GM12872 (cell line): ENCODE measurements around the gene HELZ2.

Source experiments
- CTCF ChIP-seq: IDR thresholded peaks from 3 replicates; pipeline ENCODE4 v1.5.1; 2011; ENCODE audit warnings: low read depth, mild to moderate bottlenecking, low read length, moderate library complexity; ENCODE audit not compliant: insufficient read depth

HELZ2 gene

GRCh38 chr20:63546956-63547724, 26.9 kb downstream of the HELZ2 start:
- TF ChIP-seq CTCF, result no peak

- TF ChIP-seq CTCF, result no peak
These were observed 27.6 kb downstream of the HELZ2 start for GRCh38 chr20:63546256-63546955.

- TF ChIP-seq CTCF, result no peak
These were observed 28.2 kb downstream of the HELZ2 start for GRCh38 chr20:63545814-63546213.

- TF ChIP-seq CTCF, result no peak
These were observed 29.0 kb downstream of the HELZ2 start for GRCh38 chr20:63544958-63545516.

- TF ChIP-seq CTCF, result no peak
These were observed 29.6 kb downstream of the HELZ2 start for GRCh38 chr20:63544241-63544957.

GRCh38 chr20:63543733-63544132, 30.3 kb downstream of the HELZ2 start:
- no peak for TF ChIP-seq CTCF

GRCh38 chr20:63543131-63543530, 30.9 kb downstream of the HELZ2 start:
- TF ChIP-seq CTCF, result no peak
